GM19468 (cell line): ENCODE data around the gene CPLX1.
"Not testable (repeated sequence)": the region's sequence is repeated elsewhere in the genome, so short reads cannot be mapped to it uniquely, and the experiment has no call there.

Experiments used
- ATAC-seq: cut with Tn5 transposase; IDR thresholded peaks from one replicate; pipeline ENCODE4 v1.9.1; 2021; ENCODE audit warnings: mild to moderate bottlenecking, moderate library complexity, moderate number of reproducible peaks; ENCODE audit not compliant: unreplicated experiment; ENCODE audit errors: extremely low read depth

CPLX1 gene

DNA sequence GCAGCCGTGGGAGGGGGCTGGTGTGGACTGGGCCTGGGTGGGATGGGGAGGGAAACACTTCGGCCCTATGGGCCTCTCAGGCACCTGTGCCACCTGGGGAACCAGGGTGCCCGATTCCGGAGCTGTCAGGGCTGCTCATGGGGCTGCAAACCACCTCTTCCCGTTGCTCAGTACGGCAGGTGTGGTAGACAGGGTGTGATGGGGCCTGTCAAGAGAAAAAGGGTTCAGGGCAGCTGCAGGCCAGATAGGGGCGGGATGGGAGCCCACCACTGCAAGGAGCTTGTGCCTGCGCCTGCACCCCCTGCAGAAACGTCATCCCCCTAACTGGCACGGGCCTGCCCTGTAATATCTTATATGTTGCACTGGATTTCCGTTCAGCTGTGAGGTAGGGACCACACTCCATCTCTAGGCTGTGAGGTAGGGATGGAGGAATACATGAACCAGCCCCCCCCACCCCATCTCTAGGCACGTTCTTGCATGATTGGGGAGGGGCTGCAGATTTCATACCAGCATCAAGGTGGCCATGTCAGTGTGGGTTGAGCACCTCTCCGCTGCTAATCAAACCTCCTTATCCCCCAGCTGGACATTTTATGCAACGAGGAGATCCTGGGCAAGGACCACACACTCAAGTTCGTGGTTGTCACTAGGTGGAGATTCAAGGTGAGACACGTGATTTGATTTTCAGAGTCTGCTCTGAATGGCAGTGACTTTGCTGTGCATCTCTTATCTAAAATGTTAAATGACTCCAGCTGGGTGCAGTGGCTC, 61.3 kb downstream of the CPLX1 start:
- no peak for ATAC-seq

DNA sequence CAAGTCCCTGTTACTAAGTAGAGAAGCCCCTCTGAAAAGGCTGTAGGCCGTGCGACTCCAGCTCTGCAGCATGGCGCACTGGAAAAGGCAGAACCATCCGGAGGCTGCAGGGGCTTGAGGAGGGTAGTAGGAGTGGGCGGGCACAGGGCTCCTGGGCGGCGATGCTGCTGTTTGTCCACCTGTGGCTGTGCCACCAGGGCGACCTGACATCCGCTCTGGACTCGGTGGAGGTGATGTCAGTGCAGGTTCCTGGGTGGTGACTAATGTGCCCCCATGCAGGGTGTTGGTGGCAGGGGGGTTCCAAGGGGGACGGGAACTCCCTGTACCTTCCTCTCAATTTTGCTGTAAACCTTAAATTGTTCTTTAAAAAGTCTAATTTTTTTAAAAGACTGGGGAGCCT, 62.0 kb downstream of the CPLX1 start:
- ATAC-seq = no peak

GRCh38 chr4:763191-763810, 62.6 kb downstream of the CPLX1 start:
- ATAC-seq = no peak

- ATAC-seq = no peak
Observed at GRCh38 chr4:762211-763190, 63.4 kb downstream of the CPLX1 start.

- no peak for ATAC-seq
Observed at GRCh38 chr4:761739-762138, 64.2 kb downstream of the CPLX1 start.

DNA sequence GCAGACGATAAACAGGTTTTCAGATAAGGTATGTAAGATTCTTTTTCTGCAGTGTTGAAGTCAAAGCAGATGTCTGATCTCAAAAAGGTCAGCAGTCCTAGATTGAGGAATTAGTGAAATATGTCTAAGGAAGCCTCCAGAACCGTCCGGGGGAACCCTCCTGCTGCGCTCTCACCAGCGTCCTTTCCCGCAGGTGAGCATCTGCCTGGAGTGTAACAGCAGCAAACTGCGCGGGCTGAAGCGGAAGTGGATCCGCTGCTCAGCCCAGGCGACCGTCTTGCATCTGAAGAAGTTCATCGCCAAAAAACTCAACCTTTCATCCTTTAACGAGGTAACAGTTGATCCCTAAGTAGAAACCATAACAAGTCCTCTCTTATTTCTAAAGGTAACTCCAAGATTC, 64.8 kb downstream of the CPLX1 start:
- ATAC-seq = no peak

GRCh38 chr4:760616-761015, 65.3 kb downstream of the CPLX1 start:
- ATAC-seq = no peak

DNA sequence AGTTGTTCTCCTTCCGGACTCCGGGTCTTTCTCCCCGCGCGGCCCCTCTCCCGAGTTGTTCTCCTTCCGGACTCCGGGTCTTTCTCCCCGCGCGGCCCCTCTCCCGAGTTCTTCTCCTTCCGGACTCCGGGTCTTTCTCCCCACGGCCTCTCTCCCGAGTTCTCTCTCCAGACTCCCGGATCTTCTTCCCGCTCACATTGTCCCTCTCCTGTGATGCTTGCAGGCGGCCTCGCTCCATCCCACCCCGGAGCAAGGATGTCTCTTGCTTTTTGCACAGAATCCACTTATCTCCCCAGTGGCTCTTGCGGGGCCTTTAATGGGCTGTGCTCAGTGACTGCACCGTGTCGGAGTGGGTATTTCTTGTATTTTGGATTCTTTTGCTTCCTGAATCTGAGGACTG, 66.1 kb downstream of the CPLX1 start:
- not testable (repeated sequence) for ATAC-seq

DNA sequence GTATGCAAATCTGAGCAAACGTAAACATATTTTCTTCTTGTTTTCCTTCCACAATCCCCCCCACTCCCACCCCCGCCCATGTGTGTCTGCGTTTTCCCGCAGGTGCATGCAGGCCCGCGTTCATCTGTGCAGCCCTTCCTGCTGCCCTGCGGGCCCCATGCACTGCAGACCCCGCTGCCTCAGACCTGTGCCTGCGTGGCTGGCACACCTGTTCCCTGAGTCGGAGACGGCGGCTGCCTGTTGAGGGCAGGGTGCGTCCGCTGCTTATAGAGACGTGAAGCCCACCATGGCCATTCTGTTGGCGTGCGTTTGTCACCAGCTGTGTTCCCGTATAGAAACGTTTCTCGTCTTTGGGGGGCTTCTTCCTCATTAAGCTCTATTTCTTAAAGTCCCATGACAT, 68.8 kb downstream of the CPLX1 start:
- no peak for ATAC-seq

DNA sequence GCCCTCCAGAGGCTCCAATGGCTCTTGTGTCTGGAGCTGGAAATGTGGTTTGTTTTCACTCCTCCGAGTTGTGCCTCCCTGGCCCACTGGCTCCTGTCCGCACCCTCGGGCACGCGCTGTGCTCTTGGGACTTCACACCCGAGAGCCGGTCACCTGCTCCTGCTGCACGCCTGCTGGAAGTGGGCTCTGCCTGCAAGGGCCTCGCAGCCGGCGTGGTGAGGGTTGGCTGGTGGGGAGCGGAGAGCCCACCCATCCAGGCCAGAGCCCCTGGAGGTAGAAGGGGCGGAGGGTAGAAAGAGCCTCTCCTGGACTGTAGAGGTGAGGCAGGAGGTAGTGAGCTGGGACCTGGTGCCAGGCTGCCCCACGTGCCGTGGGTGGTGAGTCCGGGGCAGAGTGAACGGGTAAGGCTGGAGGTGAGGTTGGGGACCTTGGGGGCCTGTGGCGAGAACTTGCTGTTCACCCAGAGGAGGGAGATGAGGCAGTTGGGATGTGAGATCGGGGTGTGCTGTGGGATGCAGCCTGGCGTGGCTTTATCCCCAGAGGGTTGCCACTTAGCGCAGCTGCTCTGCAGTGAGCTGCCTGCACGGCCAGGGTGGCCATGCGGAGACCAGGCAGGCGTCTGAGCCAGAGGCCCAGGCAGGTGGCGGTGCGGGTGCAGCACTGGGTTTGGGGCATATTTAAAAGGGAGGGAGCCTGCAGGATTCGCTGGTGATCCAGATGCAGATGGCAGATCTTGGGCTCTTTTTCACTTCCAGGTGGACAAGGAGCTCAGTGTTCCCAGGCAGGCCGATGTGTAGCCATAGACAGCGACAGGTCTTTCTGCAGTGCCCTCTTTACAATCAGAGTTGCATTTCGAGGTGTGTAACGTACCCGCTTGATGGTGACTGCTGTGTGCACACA, 71.5 kb downstream of the CPLX1 start:
- no peak for ATAC-seq

GRCh38 chr4:753186-753585, 72.7 kb downstream of the CPLX1 start:
- not testable (repeated sequence) for ATAC-seq

DNA sequence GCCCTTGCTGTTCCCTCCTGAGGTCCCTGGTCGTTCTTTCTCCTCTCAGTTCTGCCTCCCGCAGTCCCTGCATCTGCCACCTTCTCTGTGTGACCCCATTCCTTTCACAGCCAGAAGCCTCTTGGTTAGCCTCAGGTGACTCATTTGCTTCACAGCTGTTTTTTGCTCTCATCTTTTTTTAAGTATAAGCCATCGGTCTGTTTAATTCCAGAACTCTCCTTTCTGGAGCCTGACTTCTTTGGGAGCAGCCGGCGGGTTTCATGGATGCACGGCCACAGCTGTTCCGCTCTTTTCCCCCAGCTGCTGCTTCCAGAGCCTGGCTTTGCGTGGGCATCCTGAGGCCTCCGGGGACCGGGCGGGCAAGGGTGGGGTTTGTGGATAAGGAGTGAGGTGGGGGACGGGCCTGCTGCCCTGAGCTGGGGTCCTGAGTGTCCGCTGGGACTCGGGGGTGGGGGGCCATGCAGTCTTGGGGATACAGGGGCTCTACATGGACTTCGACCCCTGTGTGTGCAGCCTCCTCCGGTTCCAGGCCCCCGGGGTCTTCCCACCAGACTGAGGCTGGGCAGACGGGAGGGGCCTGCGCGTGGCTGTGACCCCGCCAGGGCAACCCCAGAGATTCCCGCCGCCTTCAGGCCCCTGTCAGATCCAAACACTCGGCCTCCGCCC, 73.6 kb downstream of the CPLX1 start:
- ATAC-seq = no peak

DNA sequence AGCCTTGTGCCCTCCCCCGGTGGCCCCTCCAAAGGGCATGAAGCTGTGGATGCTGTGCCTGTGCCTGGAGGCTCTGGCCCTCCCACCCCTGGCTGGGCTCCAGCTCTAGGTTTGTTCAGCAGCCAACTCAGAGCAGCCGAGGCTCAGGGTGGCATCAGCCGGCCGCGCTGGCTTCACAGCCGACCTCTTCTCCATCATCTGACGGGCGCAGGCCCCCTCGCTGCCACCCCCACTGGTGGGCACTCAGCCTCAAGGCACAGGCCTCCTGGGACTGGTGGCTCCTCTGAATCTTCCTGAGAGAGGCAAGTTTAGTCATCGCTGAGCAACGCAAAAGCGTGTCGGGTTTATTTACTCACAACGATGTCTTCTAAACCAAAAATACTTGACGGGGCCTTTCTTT, 74.3 kb downstream of the CPLX1 start:
- ATAC-seq = no peak

DNA sequence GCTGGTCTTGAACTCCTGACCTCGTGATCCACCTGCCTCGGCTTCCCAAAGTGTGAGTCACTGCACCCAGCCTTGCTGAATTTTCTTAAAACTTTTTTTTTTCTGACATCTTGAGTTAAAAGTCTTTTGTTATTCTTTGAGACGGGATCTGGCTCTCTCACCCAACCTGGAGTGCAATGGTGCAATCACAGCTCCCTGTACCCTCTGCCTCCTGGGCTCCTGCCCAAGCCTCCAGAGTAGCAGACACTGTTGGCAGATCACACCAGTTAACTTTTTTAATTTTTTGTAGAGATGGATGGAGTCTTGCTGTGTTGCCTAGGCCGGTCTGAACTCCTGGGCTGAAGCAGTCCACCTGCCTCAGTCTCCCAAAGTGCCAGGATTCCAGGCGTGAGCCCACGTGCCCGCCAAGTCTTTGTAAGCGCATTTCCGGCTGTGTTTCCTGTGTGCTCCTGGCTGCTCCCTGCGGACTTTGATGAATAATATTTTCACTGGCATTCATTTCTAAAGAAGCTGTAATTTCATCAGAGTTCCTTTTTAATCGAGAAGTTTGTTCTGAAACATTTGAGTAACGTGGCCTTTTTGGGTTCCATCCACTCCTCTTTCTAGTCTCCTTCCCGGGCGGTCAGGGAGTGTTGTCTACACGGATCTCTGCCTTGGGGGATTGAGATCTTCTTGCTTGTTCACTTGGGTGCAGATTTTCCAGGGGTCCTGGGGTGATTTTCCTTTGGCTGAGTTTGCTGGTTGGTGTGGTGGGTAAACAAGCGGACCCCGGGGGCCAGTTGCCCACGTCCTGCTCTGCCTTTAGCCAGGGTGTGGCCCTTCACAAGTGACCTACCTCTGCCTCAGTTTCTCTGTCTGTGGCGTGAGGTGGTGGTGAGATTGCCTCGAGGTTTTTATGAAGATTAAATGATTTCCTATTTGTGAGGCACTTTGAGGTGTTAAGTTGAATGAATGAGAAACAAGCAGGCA, 75.9 kb downstream of the CPLX1 start:
- ATAC-seq = no peak

GRCh38 chr4:748461-748860, 77.5 kb downstream of the CPLX1 start:
- no peak for ATAC-seq

DNA sequence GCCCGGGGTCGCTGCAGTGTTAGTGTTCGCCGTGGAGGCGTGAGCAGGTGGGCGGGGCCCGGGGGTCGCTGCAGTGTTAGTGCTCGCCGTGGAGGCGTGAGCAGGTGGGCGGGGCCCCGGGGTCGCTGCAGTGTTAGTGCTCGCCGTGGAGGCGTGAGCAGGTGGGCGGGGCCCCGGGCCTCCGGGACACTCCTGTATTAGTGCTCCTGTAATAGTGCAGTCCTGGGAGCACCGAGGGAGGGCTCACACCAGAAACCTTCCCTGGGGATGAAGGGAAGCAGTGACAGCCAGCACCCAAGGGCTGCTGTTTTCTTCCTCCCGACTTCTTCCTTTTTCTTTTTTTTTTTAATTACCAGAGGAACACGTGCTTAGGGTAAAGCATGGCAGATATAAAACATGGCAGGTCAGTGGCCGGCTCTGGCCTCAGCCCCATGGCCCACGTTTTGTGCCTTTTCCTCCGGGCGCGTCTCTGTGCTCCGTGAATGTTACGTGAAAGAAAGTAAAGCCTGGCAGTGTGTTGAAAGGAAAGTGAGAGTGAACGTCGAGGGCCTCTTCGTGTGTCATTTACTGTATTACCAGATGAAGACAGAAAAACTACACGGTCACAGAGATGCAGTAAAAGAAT, 78.3 kb downstream of the CPLX1 start:
- no peak for ATAC-seq

GRCh38 chr4:744212-744841, 81.6 kb downstream of the CPLX1 start:
- no peak for ATAC-seq
